H54 (cell line): Measurements from ENCODE around the gene RHBDL3.

Experiments
- DNase-seq: peaks from one replicate; pipeline ENCODE4 v3.0.0; 2011; ENCODE audit warnings: low spot score, mixed read lengths; ENCODE audit not compliant: insufficient read length
- FAIRE-seq: peaks from 3 replicates; lab custom pipeline; 2011; peaks lifted over from hg19 to GRCh38; lab: Jason Lieb, UNC
- POLR2A ChIP-seq: IDR thresholded peaks from 2 replicates; pipeline ENCODE4 v1.6.1; 2011; ENCODE audit warnings: low read depth, mild to moderate bottlenecking, low read length

RHBDL3 gene

GRCh38 chr17:32357615-32358014, 92.0 kb downstream of the RHBDL3 start:
- no peak for TF ChIP-seq POLR2A
- FAIRE-seq (no peak), DNase-seq (no peak)

- TF ChIP-seq POLR2A: no peak
- no peak for DNase-seq
- no peak for FAIRE-seq
Observed at GRCh38 chr17:32361270-32361669, 95.6 kb downstream of the RHBDL3 start.

- no peak for FAIRE-seq
- DNase-seq: no peak
Observed at GRCh38 chr17:32370426-32370825, 104.8 kb downstream of the RHBDL3 start.

More at GRCh38 chr17:32370426-32370825, 104.8 kb downstream of the RHBDL3 start:
- no peak for TF ChIP-seq POLR2A
